GM12878 (cell line): ENCODE measurements around the gene NDUFA5. TPM values are rescaled to one million over a fixed set of nuclear protein-coding genes. Genes with fewer than 3 reads are reported as not detected.

Experiments
- ATAC-seq: fragments of 200-7000 bp; cut with Tn5 transposase; 3 replicates; pipeline ENCODE4 v1.9.1; 2020; ENCODE audit warnings: mild to moderate bottlenecking, moderate library complexity
- BruUV-seq: library from RNA; stranded (reverse); fragments of 400-500 nt; replicated peaks from 2 replicates; lab custom pipeline; 2021; lab: Mats Ljungman, UMichigan
- CTCF ChIA-PET: fragments of 300-600 bp; sonication (Branson Sonifier 250); formaldehyde crosslinking; extraction: SDS; loops from one replicate; lab custom pipeline; 2021; ENCODE audit warnings: inconsistent platforms; lab: Yijun Ruan, JAX
- POLR2A ChIA-PET: fragments of 350-600 bp; formaldehyde crosslinking; extraction: SDS; loops from one replicate; lab custom pipeline; 2021; ENCODE audit warnings: inconsistent platforms; lab: Charles Lee
- RAD21 ChIA-PET: fragments of 300-600 bp; sonication (Branson Sonifier 250); formaldehyde crosslinking; loops from one replicate; lab custom pipeline; 2023; ENCODE audit warnings: antibody characterized with exemption; ENCODE audit not compliant: unreplicated experiment; lab: Charles Lee
- SMC1A ChIA-PET: fragments of 300-600 bp; sonication (Branson Sonifier 250); formaldehyde crosslinking; loops from one replicate; lab custom pipeline; 2023; ENCODE audit not compliant: unreplicated experiment, uncharacterized antibody; lab: Charles Lee
- DNase-seq: peaks from one replicate; pipeline ENCODE4 v3.0.0-alpha.2; 2011; ENCODE audit warnings: low read depth, low spot score
- FAIRE-seq: peaks from 3 replicates; lab custom pipeline; 2011; peaks lifted over from hg19 to GRCh38; lab: Jason Lieb, UNC
- H2AFZ ChIP-seq: 2 replicates; pipeline ENCODE4 v1.6.0; 2011; ENCODE audit warnings: low read depth, low read length, control low read depth; ENCODE audit not compliant: control insufficient read depth
- H3K27ac ChIP-seq: 2 replicates; pipeline ENCODE4 v1.5.1; 2011; ENCODE audit warnings: control low read depth; ENCODE audit not compliant: control insufficient read depth, insufficient read depth
- H3K27me3 ChIP-seq, 2 experiments: replicated peaks in 1 of 2; 2 replicates each; pipeline versions ENCODE4 v1.6.0 to v1.6.1; 2011; ENCODE audit warnings: low read length in 1 of 2; ENCODE audit not compliant: control insufficient read depth in 2 of 2, insufficient read depth in 2 of 2
- H3K36me3 ChIP-seq, 2 experiments: 2 replicates each; pipeline ENCODE4 v1.5.1; 2011; ENCODE audit warnings: low read length in 1 of 2; ENCODE audit not compliant: control insufficient read depth in 2 of 2, insufficient read depth in 2 of 2
- H3K4me1 ChIP-seq: 2 replicates; pipeline ENCODE4 v1.6.1; 2011; ENCODE audit warnings: mild to moderate bottlenecking, low read length, moderate library complexity, mixed read lengths; ENCODE audit not compliant: control insufficient read depth, insufficient read depth
- H3K4me2 ChIP-seq: 2 replicates; pipeline ENCODE4 v1.6.0; 2011; ENCODE audit warnings: control low read depth; ENCODE audit not compliant: control insufficient read depth, insufficient read depth
- H3K4me3 ChIP-seq: fragments of 200-600 bp; sonication (generic); 2 replicates; pipeline ENCODE4 v1.5.1; 2016
- H3K79me2 ChIP-seq: 2 replicates; pipeline ENCODE4 v1.6.0; 2011; ENCODE audit warnings: low read length; ENCODE audit not compliant: control insufficient read depth, insufficient read depth
- H3K9ac ChIP-seq: 2 replicates; pipeline ENCODE4 v1.8.0; 2011; ENCODE audit warnings: low read length, control low read depth, mixed read lengths; ENCODE audit not compliant: control insufficient read depth, insufficient read depth
- H3K9me3 ChIP-seq: replicated peaks from 3 replicates; pipeline ENCODE4 v1.5.1; 2011; ENCODE audit warnings: mild to moderate bottlenecking, low read length; ENCODE audit not compliant: control insufficient read depth, insufficient read depth
- H4K20me1 ChIP-seq: 2 replicates; pipeline ENCODE4 v1.6.0; 2011; ENCODE audit not compliant: control insufficient read depth, insufficient read depth
- ASH2L ChIP-seq: fragments of 300-600, 200-600 bp; sonication (generic); IDR thresholded peaks from 2 replicates; pipeline ENCODE4 v1.6.1; 2017; ENCODE audit warnings: low read depth, mild to moderate bottlenecking, borderline replicate concordance
- BHLHE40 ChIP-seq, 2 experiments: fragments of 450-650 bp in 1 of 2; IDR thresholded peaks; 2 replicates each; pipeline ENCODE4 v1.6.1; 2011 to 2017; ENCODE audit warnings: low read depth in 2 of 2, borderline replicate concordance in 1 of 2, improper control_type of control experiment in 1 of 2, low read length in 1 of 2, mild to moderate bottlenecking in 1 of 2
- CHD4 ChIP-seq: fragments of 200-600 bp; sonication (generic); IDR thresholded peaks from 2 replicates; pipeline ENCODE4 v1.6.1; 2016; ENCODE audit warnings: mild to moderate bottlenecking
- IRF5 ChIP-seq: fragments of 450-650 bp; IDR thresholded peaks from 2 replicates; pipeline ENCODE4 v1.6.1; 2017; ENCODE audit warnings: borderline replicate concordance
- MTA3 ChIP-seq: IDR thresholded peaks from 2 replicates; pipeline ENCODE4 v1.6.1; 2012; ENCODE audit warnings: low read length, inconsistent platforms, borderline replicate concordance
- NBN ChIP-seq: fragments of 450-650 bp; IDR thresholded peaks from 2 replicates; pipeline ENCODE4 v1.6.1; 2016
- NFYB ChIP-seq: IDR thresholded peaks from 2 replicates; pipeline ENCODE4 v1.6.1; 2011; ENCODE audit warnings: low read depth, mild to moderate bottlenecking, low read length, improper control_type of control experiment, moderate library complexity; ENCODE audit not compliant: insufficient read depth
- NR2C1 ChIP-seq: fragments of 450-650 bp; IDR thresholded peaks from 2 replicates; pipeline ENCODE4 v1.6.1; 2017; ENCODE audit warnings: antibody characterized with exemption, mild to moderate bottlenecking, moderate library complexity
- NRF1 ChIP-seq: conservative IDR thresholded peaks from 2 replicates; pipeline ENCODE4 v1.6.1; 2011; ENCODE audit warnings: mild to moderate bottlenecking, low read depth, low read length, improper control_type of control experiment
- PAX5 ChIP-seq: IDR thresholded peaks from 2 replicates; pipeline ENCODE4 v1.6.1; 2011; ENCODE audit warnings: low read depth, low read length, borderline replicate concordance
- SMAD1 ChIP-seq: fragments of 450-650 bp; IDR thresholded peaks from 2 replicates; pipeline ENCODE4 v1.6.1; 2018; ENCODE audit warnings: mild to moderate bottlenecking, low read depth; ENCODE audit not compliant: partially characterized antibody
- SRF ChIP-seq, 2 experiments: IDR thresholded peaks; 2 replicates each; pipeline ENCODE4 v1.6.1; 2011; ENCODE audit warnings: low read depth in 2 of 2, low read length in 2 of 2, mild to moderate bottlenecking in 1 of 2, moderate library complexity in 1 of 2
- YBX1 ChIP-seq: fragments of 450-650 bp; IDR thresholded peaks from 2 replicates; pipeline ENCODE4 v1.6.1; 2016; ENCODE audit warnings: antibody characterized with exemption
- ZNF687 ChIP-seq: fragments of 450-650 bp; IDR thresholded peaks from 2 replicates; pipeline ENCODE4 v1.6.1; 2017; ENCODE audit warnings: mild to moderate bottlenecking, moderate library complexity
- WGBS: methylation state at CpG from one replicate; pipeline ENCODE4 v1.1.6; 2016; ENCODE audit warnings: low lambda C conversion rate; ENCODE audit not compliant: insufficient replicate concordance, insufficient coverage; ENCODE audit errors: missing lambda C conversion rate; 5-methylcytosine and 5-hydroxymethylcytosine counted together
- in situ Hi-C: fragments of 300-500 bp; cut with MboI; formaldehyde crosslinking; loops from 9 replicates; pipeline ENCODE4 v1.14.3; 2018; ENCODE audit warnings: mixed read lengths
- intact Hi-C: fragments of 100-400 bp; cut with micrococcal nuclease; formaldehyde crosslinking; loops from one replicate; pipeline ENCODE4 v1.14.2; 2022; ENCODE audit not compliant: unreplicated experiment
- polyA plus RNA-seq, 11 experiments: library from polyadenylated mRNA; depleted of rRNA in 4 of 11; unstranded in 6 of 11; stranded (reverse) in 5 of 11; fragments of >200 nt; fragmentation: Nextera tagmentation in 4 of 11; fragmentation: Illumina TruSeq in 1 of 11; extraction: Ambion mirVana in 4 of 11; extraction: Trizol in 1 of 11; gene quantifications; 1 replicate in 1 of 11; 2 replicates in 10 of 11; pipeline versions ENCODE4 v1.2.1 to v1.2.3, GENCODE V29; 2011 to 2016; ENCODE audit warnings: inconsistent platforms in 2 of 11, missing spikeins in 2 of 11, low read depth in 1 of 11
- total RNA-seq, 4 experiments: library from RNA; depleted of rRNA in 3 of 4; stranded (reverse); fragments of >200 nt in 3 of 4; fragmentation: Illumina TruSeq in 1 of 4; extraction: Trizol in 1 of 4; gene quantifications; 2 replicates each; pipeline versions ENCODE4 v1.2.1 to v1.2.3, GENCODE V29; 2013 to 2021
- TF ChIP-seq, protein P1 (sequence below): fragments of 450-650 bp; formaldehyde crosslinking; IDR thresholded peaks from 2 replicates; pipeline ENCODE4 v1.4.0; 2020; ENCODE audit warnings: mild to moderate bottlenecking, moderate library complexity

NDUFA5 gene
- total and polyA plus RNA-seq, 10 of the 15 experiments (the other 5 are each of a cell fraction or from before 2014, with no cell fraction given): 51.0 to 209 (median 86.9) TPM

DNA sequence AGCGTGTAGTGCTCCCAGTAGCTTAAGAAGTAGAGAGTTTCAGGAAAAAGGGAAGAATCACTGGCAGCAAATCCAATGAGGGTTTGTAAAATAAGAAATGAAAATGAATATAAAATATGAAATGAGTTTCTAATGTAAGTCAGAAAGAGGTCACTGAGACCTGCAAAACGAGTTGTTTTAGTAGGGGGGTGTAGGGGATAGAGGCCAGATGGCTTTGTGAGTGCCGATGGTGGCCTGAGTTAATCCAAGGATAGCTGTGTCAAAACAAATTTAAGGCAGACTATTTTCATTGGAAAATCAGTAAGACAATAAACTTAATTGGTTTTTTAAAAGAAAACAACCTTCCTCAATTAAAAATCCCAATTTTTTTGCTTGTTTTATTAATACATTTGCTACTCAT, 43.3 kb upstream of the NDUFA5 start:
- Histone ChIP-seq H3K79me2 (no peaks in the 10 kb centered on the region), H2AFZ (no peak overlapping the region), H4K20me1 (no peaks in the 10 kb centered on the region), H3K4me3 (no peak overlapping the region), H3K27ac (no peak overlapping the region), H3K4me1 (no peaks in the 10 kb centered on the region), H3K9me3 (no peaks in the 10 kb centered on the region), H3K36me3 (no peaks in the 10 kb centered on the region), H3K4me2 (no peak overlapping the region), H3K9ac (no peak overlapping the region), H3K27me3 (no peaks in the 10 kb centered on the region; a peak in 1 of 4 replicates)
- intact Hi-C loops (no loop called here), in situ Hi-C loops (no loop called here)
- SMC1A ChIA-PET: no interaction called here
- ATAC-seq (no peak), DNase-seq (no peak), FAIRE-seq (no peak)
- WGBS: 28% methylated on average over 3 of the region's 3 CpGs
- POLR2A ChIA-PET: no interaction called here
- no TSS peak for BruUV-seq
- RAD21 ChIA-PET: no interaction called here
- CTCF ChIA-PET: interaction anchor here (1.1 kb wide), 1 partner anchor 24 kb away, joined by 3 read pairs; no protein-coding TSS in a partner anchor
- TF ChIP-seq NFYB: no peak
- no peak for TF ChIP-seq ZNF687
- no peak for TF ChIP-seq PAX5
- no peak for TF ChIP-seq CHD4
- TF ChIP-seq ASH2L: no peak
- no peak for TF ChIP-seq SMAD1
- TF ChIP-seq NR2C1: no peak
- no peak for TF ChIP-seq IRF5
- TF ChIP-seq, protein P1, sequence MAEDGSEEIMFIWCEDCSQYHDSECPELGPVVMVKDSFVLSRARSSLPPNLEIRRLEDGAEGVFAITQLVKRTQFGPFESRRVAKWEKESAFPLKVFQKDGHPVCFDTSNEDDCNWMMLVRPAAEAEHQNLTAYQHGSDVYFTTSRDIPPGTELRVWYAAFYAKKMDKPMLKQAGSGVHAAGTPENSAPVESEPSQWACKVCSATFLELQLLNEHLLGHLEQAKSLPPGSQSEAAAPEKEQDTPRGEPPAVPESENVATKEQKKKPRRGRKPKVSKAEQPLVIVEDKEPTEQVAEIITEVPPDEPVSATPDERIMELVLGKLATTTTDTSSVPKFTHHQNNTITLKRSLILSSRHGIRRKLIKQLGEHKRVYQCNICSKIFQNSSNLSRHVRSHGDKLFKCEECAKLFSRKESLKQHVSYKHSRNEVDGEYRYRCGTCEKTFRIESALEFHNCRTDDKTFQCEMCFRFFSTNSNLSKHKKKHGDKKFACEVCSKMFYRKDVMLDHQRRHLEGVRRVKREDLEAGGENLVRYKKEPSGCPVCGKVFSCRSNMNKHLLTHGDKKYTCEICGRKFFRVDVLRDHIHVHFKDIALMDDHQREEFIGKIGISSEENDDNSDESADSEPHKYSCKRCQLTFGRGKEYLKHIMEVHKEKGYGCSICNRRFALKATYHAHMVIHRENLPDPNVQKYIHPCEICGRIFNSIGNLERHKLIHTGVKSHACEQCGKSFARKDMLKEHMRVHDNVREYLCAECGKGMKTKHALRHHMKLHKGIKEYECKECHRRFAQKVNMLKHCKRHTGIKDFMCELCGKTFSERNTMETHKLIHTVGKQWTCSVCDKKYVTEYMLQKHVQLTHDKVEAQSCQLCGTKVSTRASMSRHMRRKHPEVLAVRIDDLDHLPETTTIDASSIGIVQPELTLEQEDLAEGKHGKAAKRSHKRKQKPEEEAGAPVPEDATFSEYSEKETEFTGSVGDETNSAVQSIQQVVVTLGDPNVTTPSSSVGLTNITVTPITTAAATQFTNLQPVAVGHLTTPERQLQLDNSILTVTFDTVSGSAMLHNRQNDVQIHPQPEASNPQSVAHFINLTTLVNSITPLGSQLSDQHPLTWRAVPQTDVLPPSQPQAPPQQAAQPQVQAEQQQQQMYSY: no peak
- TF ChIP-seq BHLHE40 (IDR thresholded peaks at IDR 0.05; ENCODE audit: borderline replicate concordance in 1 of 2, low read depth in 2 of 2, low read length in 1 of 2): no peak
- TF ChIP-seq MTA3: no peak
- no peak for TF ChIP-seq NRF1
- no peak for TF ChIP-seq SRF (IDR thresholded peaks at IDR 0.05; ENCODE audit: low read depth in 2 of 2, low read length in 2 of 2)
- TF ChIP-seq YBX1: no peak
- no peak for TF ChIP-seq NBN
